ENCODE data around the gene LRRC55.

Gene LRRC55

GRCh38 chr11:57144075-57144474 is 37.7 kb upstream of the LRRC55 start:
- POLR2A ChIA-PET, result no interaction called here

GRCh38 chr11:57144531-57145320 is 37.0 kb upstream of the LRRC55 start:
- ChIA-PET POLR2A (no interaction called here), CTCF (no interaction called here)
- no peak for DNase-seq (ENCODE audit: extremely low spot score)
- no peak for TF ChIP-seq CTCF (IDR thresholded peaks at IDR 0.05; ENCODE audit: control extremely low read depth, extremely low read depth, low read depth, missing control alignments)

More at GRCh38 chr11:57144075-57144474, 37.7 kb upstream of the LRRC55 start:
- TF ChIP-seq CTCF (IDR thresholded peaks at IDR 0.05; ENCODE audit: control extremely low read depth, extremely low read depth, low read depth, missing control alignments), result no peak
- DNase-seq (ENCODE audit: extremely low spot score), result no peak
- CTCF ChIA-PET, result no interaction called here

- CTCF ChIA-PET, result no interaction called here
- no peak for DNase-seq (ENCODE audit: extremely low spot score)
- no peak for TF ChIP-seq CTCF (IDR thresholded peaks at IDR 0.05; ENCODE audit: control extremely low read depth, extremely low read depth, low read depth, missing control alignments)
- POLR2A ChIA-PET, result no interaction called here
Measured at GRCh38 chr11:57146301-57146700, 35.5 kb upstream of the LRRC55 start.

- no peak for TF ChIP-seq CTCF (IDR thresholded peaks at IDR 0.05; ENCODE audit: control extremely low read depth, extremely low read depth, low read depth, missing control alignments)
- POLR2A ChIA-PET, result no interaction called here
- no peak for DNase-seq (ENCODE audit: extremely low spot score)
- CTCF ChIA-PET, result no interaction called here
Measured at GRCh38 chr11:57148621-57149020, 33.1 kb upstream of the LRRC55 start.

GRCh38 chr11:57150454-57150917 is 31.3 kb upstream of the LRRC55 start:
- no peak for DNase-seq (ENCODE audit: extremely low spot score)
- no peak for TF ChIP-seq CTCF (IDR thresholded peaks at IDR 0.05; ENCODE audit: control extremely low read depth, extremely low read depth, low read depth, missing control alignments)
- CTCF ChIA-PET, result interaction anchor here (1.4 kb wide), 1 partner anchor 99 kb away, joined by 4 read pairs; no protein-coding TSS in a partner anchor
- POLR2A ChIA-PET, result no interaction called here

- POLR2A ChIA-PET, result no interaction called here
- TF ChIP-seq CTCF (IDR thresholded peaks at IDR 0.05; ENCODE audit: control extremely low read depth, extremely low read depth, low read depth, missing control alignments), result no peak
- no peak for DNase-seq (ENCODE audit: extremely low spot score)
- CTCF ChIA-PET, result no interaction called here
Measured at GRCh38 chr11:57152134-57152533, 29.6 kb upstream of the LRRC55 start.

Measured in GM10248 (cell line).